GOT3 (cell line): Measurements from ENCODE around the gene KLHL29.

Source experiments
- DNase-seq: peaks from one replicate; lab custom pipeline; 2025; ENCODE audit warnings: mixed read lengths; lab: John Stamatoyannopoulos, UW

Gene KLHL29

GRCh38 chr2:23478087-23478932, 93.3 kb downstream of the KLHL29 start:
- DNase-seq: no peak

- DNase-seq: no peak
Observed at GRCh38 chr2:23478933-23479683, 94.1 kb downstream of the KLHL29 start.

- no peak for DNase-seq
Observed at GRCh38 chr2:23480957-23481797, 96.2 kb downstream of the KLHL29 start.

- DNase-seq: no peak
Observed at GRCh38 chr2:23482188-23482587, 97.2 kb downstream of the KLHL29 start.

GRCh38 chr2:23482607-23483006, 97.6 kb downstream of the KLHL29 start:
- no peak for DNase-seq

GRCh38 chr2:23483791-23484190, 98.8 kb downstream of the KLHL29 start:
- DNase-seq: no peak

- no peak for DNase-seq
Observed at GRCh38 chr2:23484275-23484674, 99.3 kb downstream of the KLHL29 start.

GRCh38 chr2:23484767-23485166, 99.8 kb downstream of the KLHL29 start:
- DNase-seq: no peak

GRCh38 chr2:23485261-23485660, 100.3 kb downstream of the KLHL29 start:
- no peak for DNase-seq

- no peak for DNase-seq
Observed at GRCh38 chr2:23485841-23486683, 101.1 kb downstream of the KLHL29 start.

- no peak for DNase-seq
Observed at GRCh38 chr2:23486684-23487075, 101.7 kb downstream of the KLHL29 start.

GRCh38 chr2:23487735-23488492, 102.9 kb downstream of the KLHL29 start:
- DNase-seq: no peak

- DNase-seq: no peak
Observed at GRCh38 chr2:23488584-23488983, 103.6 kb downstream of the KLHL29 start.

- no peak for DNase-seq
Observed at GRCh38 chr2:23489471-23490322, 104.7 kb downstream of the KLHL29 start.

- no peak for DNase-seq
Observed at GRCh38 chr2:23491591-23492336, 106.8 kb downstream of the KLHL29 start.

- DNase-seq: no peak
Observed at GRCh38 chr2:23492337-23492675, 107.3 kb downstream of the KLHL29 start.

- no peak for DNase-seq
Observed at GRCh38 chr2:23492921-23493320, 107.9 kb downstream of the KLHL29 start.

GRCh38 chr2:23493846-23494245, 108.9 kb downstream of the KLHL29 start:
- DNase-seq: no peak

- no peak for DNase-seq
Observed at GRCh38 chr2:23494286-23494685, 109.3 kb downstream of the KLHL29 start.
